NCI-H1417 (cell line): Measurements from ENCODE around the gene MYH13.

Source experiments
- DNase-seq, 3 experiments: peaks; one replicate each; lab custom pipeline; 2025; lab: John Stamatoyannopoulos, UW

The MYH13 gene

GRCh38 chr17:10344816-10345215, 28.0 kb downstream of the MYH13 start:
- DNase-seq = no peak

GRCh38 chr17:10339051-10339450, 33.8 kb downstream of the MYH13 start:
- DNase-seq = no peak

- DNase-seq = no peak
These were observed 34.8 kb downstream of the MYH13 start for GRCh38 chr17:10337976-10338375.

GRCh38 chr17:10337136-10337535, 35.7 kb downstream of the MYH13 start:
- no peak for DNase-seq

GRCh38 chr17:10336393-10336792, 36.4 kb downstream of the MYH13 start:
- no peak for DNase-seq

- no peak for DNase-seq
These were observed 40.3 kb downstream of the MYH13 start for GRCh38 chr17:10332515-10332914.

- no peak for DNase-seq
These were observed 43.6 kb downstream of the MYH13 start for GRCh38 chr17:10328971-10329923.

- no peak for DNase-seq
These were observed 44.6 kb downstream of the MYH13 start for GRCh38 chr17:10328206-10328605.

- peak; percentile 2 to 49 (median 49) for DNase-seq
These were observed 45.2 kb downstream of the MYH13 start for GRCh38 chr17:10327640-10328039.

GRCh38 chr17:10325031-10325695, 47.6 kb downstream of the MYH13 start:
- DNase-seq = no peak

- DNase-seq = no peak
These were observed 48.8 kb downstream of the MYH13 start for GRCh38 chr17:10323812-10324610.

GRCh38 chr17:10318535-10318934, 54.3 kb downstream of the MYH13 start:
- no peak for DNase-seq

GRCh38 chr17:10317543-10317834, 55.3 kb downstream of the MYH13 start:
- DNase-seq = no peak

GRCh38 chr17:10316801-10317542, 55.8 kb downstream of the MYH13 start:
- DNase-seq = peak in 1 of 3 experiments; percentile 1

- no peak for DNase-seq
These were observed 58.5 kb downstream of the MYH13 start for GRCh38 chr17:10314329-10314728.

- DNase-seq = no peak
These were observed 59.7 kb downstream of the MYH13 start for GRCh38 chr17:10313037-10313672.

GRCh38 chr17:10311131-10311530, 61.7 kb downstream of the MYH13 start:
- DNase-seq = no peak

- DNase-seq = no peak
These were observed 63.5 kb downstream of the MYH13 start for GRCh38 chr17:10309003-10309974.

GRCh38 chr17:10306585-10306984, 66.2 kb downstream of the MYH13 start:
- DNase-seq = no peak

GRCh38 chr17:10305398-10305797, 67.4 kb downstream of the MYH13 start:
- no peak for DNase-seq
